Breast epithelium (tissue), 4 donors: ENCODE data around the gene TMEM255B. TPM values are rescaled to one million over a fixed set of nuclear protein-coding genes. Genes with fewer than 3 reads are reported as not detected.

Source experiments
- DNase-seq, 2 donors: peaks; one replicate each; pipeline ENCODE4 v3.0.0-alpha.2; 2019; ENCODE audit warnings: low spot score in 2 of 2
- H3K27ac ChIP-seq, 2 donors: fragments of 200-600 bp; sonication (generic) in 1 of 2; one replicate each; pipeline ENCODE4 v1.5.1; 2016 to 2019; ENCODE audit warnings: mild to moderate bottlenecking in 1 of 2
- H3K27me3 ChIP-seq, 2 donors: fragments of 200-600 bp; sonication (generic) in 1 of 2; one replicate each; pipeline versions ENCODE4 v1.5.1 to v1.6.0; 2017 to 2019; ENCODE audit warnings: control low read depth in 1 of 2, mild to moderate bottlenecking in 1 of 2
- H3K36me3 ChIP-seq: fragments of 200-600 bp; one replicate; pipeline ENCODE4 v1.5.1; 2019
- H3K4me1 ChIP-seq, 2 donors: fragments of 200-600 bp; sonication (generic); one replicate each; pipeline ENCODE4 v1.5.1; 2016 to 2019; ENCODE audit warnings: control low read depth in 1 of 2
- H3K4me3 ChIP-seq, 3 donors: fragments of 200-600 bp; sonication (generic); 1 replicate in 2 of 3; 2 replicates in 1 of 3; pipeline ENCODE4 v1.5.1; 2016 to 2019; ENCODE audit warnings: mild to moderate bottlenecking in 3 of 3, moderate library complexity in 2 of 3
- H3K9me3 ChIP-seq, 2 donors: fragments of 200-600 bp; sonication (generic) in 1 of 2; one replicate each; pipeline ENCODE4 v1.5.1; 2016 to 2019; ENCODE audit warnings: control low read depth in 1 of 2
- POLR2A ChIP-seq: fragments of 450-650 bp; IDR thresholded peaks from one replicate; pipeline ENCODE4 v1.6.1; 2016; ENCODE audit warnings: antibody characterized with exemption, mild to moderate bottlenecking, moderate library complexity
- POLR2AphosphoS5 ChIP-seq, 3 donors: sonication (generic); formaldehyde crosslinking; IDR thresholded peaks; one replicate each; pipeline ENCODE4 v1.6.1; 2017; ENCODE audit warnings: antibody characterized with exemption in 3 of 3
- intact Hi-C: fragments of 100-400 bp; cut with DNase I; formaldehyde crosslinking; loops from one replicate; pipeline ENCODE4 v1.15.1; 2023; ENCODE audit warnings: low total_unique reads
- total RNA-seq, 3 donors: library from RNA; depleted of rRNA; stranded (reverse); fragments of >200 nt; gene quantifications; one replicate each; pipeline ENCODE4 v1.1.0, GENCODE V29; 2016
- TF ChIP-seq, protein P1 (sequence below), 3 donors: fragments of 450-650 bp; IDR thresholded peaks; one replicate each; pipeline ENCODE4 v1.5.1; 2016 to 2017; ENCODE audit warnings: antibody characterized with exemption in 3 of 3, mild to moderate bottlenecking in 3 of 3, moderate library complexity in 3 of 3

Gene TMEM255B
- total RNA-seq, 3 donors from 2014 or later: 2.3 to 11.8 (median 5.2) TPM

- H3K36me3 ChIP-seq: no peaks in the 10 kb centered on the region
- TF ChIP-seq POLR2A (no peak), POLR2AphosphoS5 (IDR thresholded peaks at IDR 0.05) (no peak)
- TF ChIP-seq, protein P1, sequence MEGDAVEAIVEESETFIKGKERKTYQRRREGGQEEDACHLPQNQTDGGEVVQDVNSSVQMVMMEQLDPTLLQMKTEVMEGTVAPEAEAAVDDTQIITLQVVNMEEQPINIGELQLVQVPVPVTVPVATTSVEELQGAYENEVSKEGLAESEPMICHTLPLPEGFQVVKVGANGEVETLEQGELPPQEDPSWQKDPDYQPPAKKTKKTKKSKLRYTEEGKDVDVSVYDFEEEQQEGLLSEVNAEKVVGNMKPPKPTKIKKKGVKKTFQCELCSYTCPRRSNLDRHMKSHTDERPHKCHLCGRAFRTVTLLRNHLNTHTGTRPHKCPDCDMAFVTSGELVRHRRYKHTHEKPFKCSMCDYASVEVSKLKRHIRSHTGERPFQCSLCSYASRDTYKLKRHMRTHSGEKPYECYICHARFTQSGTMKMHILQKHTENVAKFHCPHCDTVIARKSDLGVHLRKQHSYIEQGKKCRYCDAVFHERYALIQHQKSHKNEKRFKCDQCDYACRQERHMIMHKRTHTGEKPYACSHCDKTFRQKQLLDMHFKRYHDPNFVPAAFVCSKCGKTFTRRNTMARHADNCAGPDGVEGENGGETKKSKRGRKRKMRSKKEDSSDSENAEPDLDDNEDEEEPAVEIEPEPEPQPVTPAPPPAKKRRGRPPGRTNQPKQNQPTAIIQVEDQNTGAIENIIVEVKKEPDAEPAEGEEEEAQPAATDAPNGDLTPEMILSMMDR (IDR thresholded peaks at IDR 0.05): no peak
- peaks cover 0 to 14% of the 10 kb centered on the region in 2 donors for H3K27me3 ChIP-seq
- DNase-seq: no peak
- intact Hi-C loops: no loop called here
- H3K9me3 ChIP-seq: no peaks in the 10 kb centered on the region
- H3K4me3 ChIP-seq: no peak overlapping the region
- H3K4me1 ChIP-seq: peaks cover 0 to 3% of the 10 kb centered on the region in 2 donors
- no peak overlapping the region for H3K27ac ChIP-seq
Measured at GRCh38 chr13:113762075-113762474, 3.0 kb downstream of the TMEM255B start.

- no peak for DNase-seq
- no peak for TF ChIP-seq POLR2A
- no peak for TF ChIP-seq POLR2AphosphoS5 (IDR thresholded peaks at IDR 0.05)
- TF ChIP-seq, protein P1 (IDR thresholded peaks at IDR 0.05): no peak
- Histone ChIP-seq H3K9me3 (no peaks in the 10 kb centered on the region), H3K27me3 (peaks cover 0 to 14% of the 10 kb centered on the region in 2 donors), H3K4me1 (peaks cover 0 to 3% of the 10 kb centered on the region in 2 donors), H3K4me3 (no peak overlapping the region), H3K36me3 (no peaks in the 10 kb centered on the region), H3K27ac (no peak overlapping the region)
- intact Hi-C loops: no loop called here
Measured at GRCh38 chr13:113762538-113762937, 3.5 kb downstream of the TMEM255B start.

DNA sequence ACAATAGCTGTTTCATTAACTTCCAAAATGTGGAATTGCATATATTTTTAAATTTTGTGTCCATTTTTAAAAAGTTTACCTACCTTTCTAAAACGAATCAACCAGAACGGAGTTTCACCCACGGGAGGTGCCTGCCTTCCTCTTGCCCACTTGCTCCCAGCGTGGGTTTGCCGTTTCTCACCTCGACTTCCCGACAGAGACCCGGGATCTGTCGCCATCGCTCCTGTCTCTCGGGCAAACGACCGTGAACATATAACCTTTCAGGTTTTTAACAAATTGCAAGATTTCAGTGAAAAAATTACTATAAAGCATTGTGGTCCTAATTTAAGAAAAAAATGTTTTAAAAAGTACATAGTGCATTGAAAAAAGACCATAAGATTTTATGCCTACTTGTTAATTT, 4.2 kb downstream of the TMEM255B start:
- no peak for DNase-seq
- Histone ChIP-seq H3K9me3 (no peaks in the 10 kb centered on the region), H3K4me1 (peaks cover 0 to 3% of the 10 kb centered on the region in 2 donors), H3K4me3 (no peak overlapping the region), H3K27ac (no peak overlapping the region), H3K27me3 (peaks cover 0 to 14% of the 10 kb centered on the region in 2 donors), H3K36me3 (no peaks in the 10 kb centered on the region)
- intact Hi-C loops: no loop called here
- TF ChIP-seq POLR2A (no peak), POLR2AphosphoS5 (IDR thresholded peaks at IDR 0.05) (no peak)
- TF ChIP-seq, protein P1 (IDR thresholded peaks at IDR 0.05): no peak

DNA sequence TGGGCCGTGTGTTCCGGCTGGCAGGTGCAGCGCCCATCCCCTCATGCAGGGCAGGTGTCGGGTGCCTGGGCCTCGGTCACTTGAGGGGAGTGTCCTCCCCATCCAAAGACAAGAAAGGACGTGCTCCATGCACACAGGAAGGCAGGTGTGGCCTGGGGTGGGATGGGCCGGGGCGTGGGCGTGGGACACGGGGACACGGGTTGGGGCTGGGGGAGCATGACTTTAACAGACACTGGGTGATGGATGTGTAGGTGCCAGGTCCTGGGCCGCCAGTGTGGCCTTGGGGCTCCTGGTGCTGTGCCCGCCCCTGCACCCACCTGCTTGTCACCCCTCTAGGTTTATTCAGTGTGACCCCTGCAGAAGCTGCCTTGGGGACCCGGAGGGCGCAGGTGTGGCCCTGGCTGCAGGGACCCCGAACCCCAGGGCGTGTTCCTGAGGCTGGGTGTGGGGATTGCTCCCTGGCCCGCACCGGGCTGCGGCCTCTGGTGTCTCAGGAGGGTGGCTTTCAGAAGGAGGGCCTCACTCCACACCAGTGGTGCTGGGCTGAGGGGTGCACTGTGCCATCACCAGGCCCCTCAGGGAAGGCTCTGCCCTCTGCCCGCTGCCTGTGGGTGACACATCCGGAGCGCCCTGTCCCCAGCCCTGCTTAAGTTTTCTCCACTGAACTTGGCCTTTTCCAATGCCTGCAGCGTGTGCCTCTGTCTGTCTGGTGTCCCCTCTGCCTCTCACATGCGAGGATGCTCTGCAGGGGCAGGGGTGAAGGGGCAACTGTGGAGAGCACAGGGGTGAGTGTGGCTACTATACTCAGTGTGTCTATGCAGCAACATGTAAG, 5.2 kb downstream of the TMEM255B start:
- Histone ChIP-seq H3K27ac (no peak overlapping the region), H3K27me3 (peaks cover 0 to 14% of the 10 kb centered on the region in 2 donors), H3K4me3 (no peak overlapping the region), H3K9me3 (no peaks in the 10 kb centered on the region), H3K36me3 (no peaks in the 10 kb centered on the region), H3K4me1 (no peaks in the 10 kb centered on the region)
- TF ChIP-seq, protein P1 (IDR thresholded peaks at IDR 0.05): no peak
- TF ChIP-seq POLR2A (no peak), POLR2AphosphoS5 (IDR thresholded peaks at IDR 0.05) (no peak)
- peak in 1 of 2 donors; percentile 45 for DNase-seq
- intact Hi-C loops: no loop called here

- no peaks in the 10 kb centered on the region for H3K9me3 ChIP-seq
- peaks cover 0 to 14% of the 10 kb centered on the region in 2 donors for H3K27me3 ChIP-seq
- DNase-seq: peak in 1 of 2 donors; percentile 25
- TF ChIP-seq, protein P1 (IDR thresholded peaks at IDR 0.05): no peak
- no peak for TF ChIP-seq POLR2A
- intact Hi-C loops: no loop called here
- no peaks in the 10 kb centered on the region for H3K36me3 ChIP-seq
- H3K4me3 ChIP-seq: no peak overlapping the region
- no peak overlapping the region for H3K27ac ChIP-seq
- no peaks in the 10 kb centered on the region for H3K4me1 ChIP-seq
Measured at GRCh38 chr13:113764793-113765563, 6.0 kb downstream of the TMEM255B start.
